ENCODE measurements around the gene GAST. TPM values are rescaled to one million over a fixed set of nuclear protein-coding genes. Genes with fewer than 3 reads are reported as not detected.

Gene GAST, protein sequence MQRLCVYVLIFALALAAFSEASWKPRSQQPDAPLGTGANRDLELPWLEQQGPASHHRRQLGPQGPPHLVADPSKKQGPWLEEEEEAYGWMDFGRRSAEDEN
- not detected for total RNA-seq
- long read RNA-seq = 0 reads

DNA sequence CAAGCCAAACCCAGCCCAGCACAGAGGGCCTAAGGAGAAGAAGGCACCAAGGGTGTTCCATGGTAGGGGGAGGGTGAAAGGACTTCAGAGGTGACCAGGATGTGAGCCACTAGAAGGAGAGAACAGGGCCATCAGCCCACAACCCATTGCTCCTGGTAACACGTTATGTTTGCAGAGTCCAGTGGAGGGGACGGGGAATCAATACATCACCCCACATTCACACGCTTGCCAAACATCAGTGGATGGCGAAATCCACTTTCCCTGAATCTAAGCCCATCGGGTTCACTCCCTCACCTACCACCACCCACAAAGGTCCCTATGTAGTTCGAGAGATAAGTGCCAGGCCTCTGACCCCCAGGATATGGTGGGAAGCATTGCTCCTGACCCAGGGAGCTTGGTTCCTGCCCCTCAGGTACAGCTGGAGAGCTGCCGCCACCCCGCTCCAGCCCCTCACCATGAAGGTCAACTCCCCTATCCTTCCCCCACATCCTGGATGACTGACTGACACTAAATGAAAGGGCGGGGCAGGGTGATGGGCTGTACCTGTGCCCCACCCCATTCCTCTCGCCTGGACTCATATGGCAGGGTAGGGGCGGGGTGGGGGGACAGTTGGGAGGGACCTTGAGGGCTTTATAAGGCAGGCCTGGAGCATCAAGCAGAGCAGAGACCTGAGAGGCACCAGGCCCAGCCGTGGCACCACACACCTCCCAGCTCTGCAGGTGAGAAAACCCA, at the start of gene GAST:
Gene GAST, plus strand, starts transcription at position 663 of the 732 bp plus-strand sequence. CDS start 3,106 bp downstream, outside the sequence.
- DNase-seq (no peak), ATAC-seq (peak in 1 of 2 donors; percentile 14)
- H3K9me3 ChIP-seq = no peaks in the 10 kb centered on the region
- H3K4me3 ChIP-seq = no peak within 1 kb of the TSS
- intact Hi-C loops (cut with DNase I) = no loop called here
- H3K36me3 ChIP-seq = no peaks in the 10 kb centered on the region
- peaks cover 6% of the 10 kb centered on the region for H3K27me3 ChIP-seq (ENCODE audit: low read depth)
- H3K4me1 ChIP-seq = no peaks in the 10 kb centered on the region
- H3K27ac ChIP-seq = no peak within 1 kb of the TSS
- TF ChIP-seq, protein P1, sequence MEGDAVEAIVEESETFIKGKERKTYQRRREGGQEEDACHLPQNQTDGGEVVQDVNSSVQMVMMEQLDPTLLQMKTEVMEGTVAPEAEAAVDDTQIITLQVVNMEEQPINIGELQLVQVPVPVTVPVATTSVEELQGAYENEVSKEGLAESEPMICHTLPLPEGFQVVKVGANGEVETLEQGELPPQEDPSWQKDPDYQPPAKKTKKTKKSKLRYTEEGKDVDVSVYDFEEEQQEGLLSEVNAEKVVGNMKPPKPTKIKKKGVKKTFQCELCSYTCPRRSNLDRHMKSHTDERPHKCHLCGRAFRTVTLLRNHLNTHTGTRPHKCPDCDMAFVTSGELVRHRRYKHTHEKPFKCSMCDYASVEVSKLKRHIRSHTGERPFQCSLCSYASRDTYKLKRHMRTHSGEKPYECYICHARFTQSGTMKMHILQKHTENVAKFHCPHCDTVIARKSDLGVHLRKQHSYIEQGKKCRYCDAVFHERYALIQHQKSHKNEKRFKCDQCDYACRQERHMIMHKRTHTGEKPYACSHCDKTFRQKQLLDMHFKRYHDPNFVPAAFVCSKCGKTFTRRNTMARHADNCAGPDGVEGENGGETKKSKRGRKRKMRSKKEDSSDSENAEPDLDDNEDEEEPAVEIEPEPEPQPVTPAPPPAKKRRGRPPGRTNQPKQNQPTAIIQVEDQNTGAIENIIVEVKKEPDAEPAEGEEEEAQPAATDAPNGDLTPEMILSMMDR (IDR thresholded peaks at IDR 0.05) = no peak

DNA sequence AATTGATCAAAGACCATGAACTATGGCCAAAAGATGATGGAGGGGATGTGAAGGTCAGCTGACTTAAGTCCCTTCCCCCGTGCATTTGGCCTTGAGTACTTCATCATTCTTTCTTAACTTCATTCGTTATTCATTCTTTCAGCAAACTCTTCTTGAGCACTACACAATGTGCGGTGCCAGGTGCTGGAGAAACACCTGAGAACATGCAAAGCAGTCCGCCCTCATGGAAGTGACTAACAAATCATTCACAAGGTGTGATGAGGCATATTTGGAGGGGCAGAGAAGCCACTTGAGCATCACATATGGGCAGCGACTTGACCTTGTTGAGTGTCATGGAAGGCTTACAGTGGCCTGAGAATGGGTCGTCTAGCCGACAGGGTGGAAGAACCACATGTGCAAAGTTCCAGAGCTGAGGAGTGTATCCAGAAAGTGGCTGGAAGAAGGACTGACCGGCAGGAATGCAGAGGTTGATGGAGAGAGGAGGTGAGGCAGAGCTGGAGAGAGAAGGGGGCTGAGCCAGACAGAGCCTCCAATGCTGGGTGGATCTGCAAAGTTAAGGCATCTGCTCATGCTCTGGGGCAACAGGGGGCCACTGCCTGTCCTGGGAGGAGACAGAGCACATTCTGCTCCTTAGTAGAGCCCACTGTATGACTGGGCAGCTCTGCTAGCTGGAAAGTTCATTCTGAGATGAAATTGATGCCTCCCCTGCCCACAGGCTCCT, 48.5 kb upstream of the GAST start:
- DNase-seq (no peak), ATAC-seq (no peak)
- no peaks in the 10 kb centered on the region for H3K36me3 ChIP-seq
- no peaks in the 10 kb centered on the region for H3K27me3 ChIP-seq (ENCODE audit: low read depth)
- TF ChIP-seq, protein P1 (IDR thresholded peaks at IDR 0.05) = no peak
- intact Hi-C loops (cut with DNase I) = no loop called here
- no peaks in the 10 kb centered on the region for H3K9me3 ChIP-seq
- H3K4me1 ChIP-seq = peaks cover 24% of the 10 kb centered on the region
- no peak overlapping the region for H3K4me3 ChIP-seq
- no peak overlapping the region for H3K27ac ChIP-seq

DNA sequence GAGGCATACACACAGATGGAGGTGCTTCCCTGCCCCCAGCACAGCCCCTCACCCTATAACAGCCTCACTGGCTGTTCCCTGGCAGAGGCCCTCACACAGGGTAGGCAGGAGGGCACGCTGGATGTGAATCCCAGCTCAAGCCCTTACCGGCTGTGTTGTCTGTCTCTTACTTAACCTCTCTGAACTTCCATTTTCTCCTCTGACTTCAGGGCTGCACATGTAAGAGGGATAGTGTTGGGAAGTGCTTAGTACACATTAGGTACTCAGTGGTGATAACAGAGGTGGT, 48.0 kb upstream of the GAST start:
- Histone ChIP-seq H3K9me3 (no peaks in the 10 kb centered on the region), H3K27ac (no peak overlapping the region), H3K4me3 (no peak overlapping the region), H3K36me3 (no peaks in the 10 kb centered on the region), H3K27me3 (ENCODE audit: low read depth) (no peaks in the 10 kb centered on the region), H3K4me1 (peaks cover 24% of the 10 kb centered on the region)
- intact Hi-C loops (cut with DNase I) = no loop called here
- TF ChIP-seq, protein P1 (IDR thresholded peaks at IDR 0.05) = no peak
- ATAC-seq = no peak
- DNase-seq = no peak

DNA sequence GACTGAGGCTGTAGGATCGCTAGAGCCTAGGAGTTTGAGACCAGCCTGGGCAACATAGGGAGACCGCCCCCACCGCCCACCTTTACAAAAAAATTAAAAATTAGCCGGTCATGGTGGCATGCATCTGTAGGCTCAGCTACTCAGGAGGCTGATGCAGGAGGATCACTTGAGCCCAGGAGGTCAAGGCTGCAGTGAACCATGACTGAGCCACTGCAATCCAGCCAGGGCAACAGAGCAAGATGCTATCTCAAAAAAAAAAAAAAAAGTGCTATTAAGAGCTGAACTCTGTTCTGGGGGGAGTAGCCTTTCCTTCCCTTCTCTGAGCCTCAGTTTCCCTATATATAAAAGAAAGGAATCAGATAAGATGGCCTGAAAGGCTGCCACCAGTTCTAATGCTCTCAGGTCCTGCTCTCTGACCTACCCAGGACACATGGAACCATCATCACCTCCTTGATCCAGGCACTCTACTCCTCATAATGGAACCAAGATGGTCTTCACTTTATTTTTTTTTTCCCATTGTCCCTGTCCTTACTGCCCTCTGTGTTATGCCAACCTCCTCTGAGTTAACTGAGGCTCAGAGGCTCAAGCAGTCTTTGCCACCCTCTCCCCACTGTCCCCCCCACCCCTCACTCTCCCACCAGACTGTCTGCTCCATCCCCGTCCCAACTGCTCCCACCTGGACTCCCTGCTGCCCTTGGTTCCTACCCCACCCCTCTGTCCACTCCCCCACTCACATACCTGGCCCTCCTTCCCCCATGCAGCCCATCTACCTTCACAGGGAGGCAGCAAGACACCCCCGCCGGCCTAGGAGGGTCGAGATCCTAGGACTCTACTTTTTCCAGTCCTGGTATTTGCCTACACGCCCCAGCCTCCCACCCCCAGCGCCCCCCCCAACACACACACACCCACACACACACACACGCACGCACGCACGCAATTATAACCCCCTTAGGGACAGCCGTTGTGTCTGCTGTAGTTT, 47.3 kb upstream of the GAST start:
- TF ChIP-seq, protein P1 (IDR thresholded peaks at IDR 0.05) = no peak
- H3K4me3 ChIP-seq = peak overlapping the region; percentile 52
- ATAC-seq (no peak), DNase-seq (no peak)
- H3K4me1 ChIP-seq = peaks cover 24% of the 10 kb centered on the region
- H3K27ac ChIP-seq = no peak overlapping the region
- H3K36me3 ChIP-seq = no peaks in the 10 kb centered on the region
- H3K27me3 ChIP-seq (ENCODE audit: low read depth) = no peaks in the 10 kb centered on the region
- intact Hi-C loops (cut with DNase I) = no loop called here
- H3K9me3 ChIP-seq = no peaks in the 10 kb centered on the region

DNA sequence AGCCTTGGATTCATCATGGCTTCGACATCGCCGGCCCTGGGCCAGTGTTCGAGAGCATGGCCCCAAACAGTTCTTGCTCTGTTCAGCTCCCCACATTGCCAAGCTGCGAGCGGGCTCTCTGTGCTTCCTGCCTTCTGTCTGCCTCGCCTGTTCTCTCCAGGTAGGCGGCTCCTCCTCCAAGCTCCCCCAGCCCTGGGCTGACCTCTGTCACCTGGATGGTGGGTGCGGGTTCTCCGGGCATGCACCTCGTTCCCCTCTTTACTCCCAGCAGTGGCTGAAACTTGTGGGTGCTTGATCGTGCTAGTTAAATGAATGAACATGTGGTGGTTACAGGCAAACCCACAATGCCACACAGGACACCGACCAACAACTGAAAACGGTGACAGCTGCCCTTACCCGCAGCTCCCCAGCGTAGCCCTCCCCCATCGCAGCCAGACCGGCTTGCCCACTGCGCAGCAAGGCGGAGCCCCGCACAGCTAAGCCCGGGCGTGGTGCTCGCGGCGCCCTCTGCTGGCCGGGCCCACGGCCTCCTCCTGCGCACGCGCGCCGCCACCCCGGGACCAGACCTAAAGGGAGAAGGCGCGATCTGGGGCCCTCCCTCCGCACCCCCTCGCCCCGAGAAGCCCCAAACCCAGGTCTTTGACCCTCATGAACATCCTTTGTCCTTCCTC, 46.4 kb upstream of the GAST start:
- DNase-seq = peak; percentile 95
- TF ChIP-seq, protein P1 (IDR thresholded peaks at IDR 0.05) = peak; percentile 97
- ATAC-seq = peak; percentile 95 to 96
- H3K9me3 ChIP-seq = no peaks in the 10 kb centered on the region
- peaks cover 24% of the 10 kb centered on the region for H3K4me1 ChIP-seq
- peak overlapping the region; percentile 52 for H3K4me3 ChIP-seq
- peak overlapping the region; percentile 81 for H3K27ac ChIP-seq
- intact Hi-C loops (cut with DNase I) = no loop called here
- H3K27me3 ChIP-seq (ENCODE audit: low read depth) = no peaks in the 10 kb centered on the region
- no peaks in the 10 kb centered on the region for H3K36me3 ChIP-seq

All from lower lobe of right lung (tissue), 2 donors.